ENCODE results near the gene JMJD1C.
"Not testable (repeated sequence)": the region's sequence is repeated elsewhere in the genome, so short reads cannot be mapped to it uniquely, and the experiment has no call there.

The JMJD1C gene

DNA sequence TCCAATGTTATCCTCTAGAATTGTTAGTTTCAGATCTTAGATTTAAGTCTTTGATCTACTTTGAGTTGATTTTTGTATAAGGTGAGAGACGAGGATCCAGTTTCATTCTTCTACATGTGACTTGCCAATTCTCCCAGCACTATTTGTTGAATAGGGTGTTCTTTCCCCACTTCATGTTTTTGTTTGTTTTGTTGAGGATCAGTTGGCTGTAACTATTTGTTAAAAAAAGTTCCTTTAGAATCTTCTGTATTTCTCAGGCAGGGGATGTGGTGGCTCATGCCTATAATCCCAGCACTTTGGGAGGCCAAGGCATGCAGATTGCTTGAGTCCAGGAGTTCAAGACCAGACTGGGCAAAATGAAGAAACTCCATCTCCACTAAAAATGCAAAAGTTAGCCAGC is 151.8 kb downstream of the JMJD1C start:
- FAIRE-seq, result no peak
- no peak for DNase-seq (ENCODE audit: insufficient read length, low spot score)

DNA sequence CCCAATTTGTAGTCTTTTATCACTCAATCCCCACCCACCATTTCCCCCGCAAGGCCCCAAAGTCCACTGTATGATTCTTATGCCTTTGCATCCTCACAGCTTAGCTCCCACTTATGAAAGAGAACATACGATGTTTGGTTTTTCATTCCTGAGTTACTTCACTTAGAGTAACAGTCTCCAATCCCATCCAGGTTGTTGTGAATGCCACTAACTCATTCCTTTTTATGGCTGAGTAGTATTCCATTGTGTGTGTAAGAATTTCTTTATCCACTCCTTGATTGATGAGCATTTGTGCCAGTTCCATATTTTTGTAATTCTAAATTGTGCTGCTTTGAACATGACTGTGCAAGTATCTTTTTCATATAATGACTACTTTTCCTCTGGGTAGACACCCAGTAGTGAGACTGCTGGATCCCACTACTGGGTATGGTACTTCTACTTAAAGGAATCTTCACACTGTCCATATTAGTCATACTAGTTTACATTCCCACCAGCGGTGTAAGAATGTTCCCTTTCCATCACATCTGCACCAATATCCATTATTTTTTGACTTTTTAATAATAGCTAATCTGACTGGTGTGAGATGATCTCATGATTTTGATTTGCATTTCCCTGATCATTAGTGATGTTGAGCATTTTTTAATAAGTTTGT is 152.6 kb downstream of the JMJD1C start:
- no peak for DNase-seq (ENCODE audit: insufficient read length, low spot score)
- no peak for FAIRE-seq

DNA sequence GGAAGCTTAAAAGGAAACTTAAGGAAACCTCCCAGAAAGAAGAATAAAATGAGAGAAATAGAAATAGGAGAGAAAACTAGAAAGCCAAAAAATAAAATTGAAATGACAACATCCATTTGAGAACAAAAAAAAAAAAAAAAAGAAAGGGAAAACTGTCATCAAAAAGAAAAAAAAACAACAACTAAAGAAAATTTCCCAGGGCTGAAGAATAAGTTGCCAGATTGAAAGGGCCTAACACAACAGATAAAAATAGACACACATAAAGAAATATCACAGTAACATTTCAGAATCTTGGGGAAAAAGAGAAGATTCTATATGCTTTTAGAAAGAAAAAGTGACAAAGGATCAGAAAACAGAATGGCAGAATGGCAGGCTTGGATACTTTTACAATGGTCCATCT is 157.1 kb downstream of the JMJD1C start:
- peak; percentile 64 for FAIRE-seq
- DNase-seq (ENCODE audit: insufficient read length, low spot score), result no peak

DNA sequence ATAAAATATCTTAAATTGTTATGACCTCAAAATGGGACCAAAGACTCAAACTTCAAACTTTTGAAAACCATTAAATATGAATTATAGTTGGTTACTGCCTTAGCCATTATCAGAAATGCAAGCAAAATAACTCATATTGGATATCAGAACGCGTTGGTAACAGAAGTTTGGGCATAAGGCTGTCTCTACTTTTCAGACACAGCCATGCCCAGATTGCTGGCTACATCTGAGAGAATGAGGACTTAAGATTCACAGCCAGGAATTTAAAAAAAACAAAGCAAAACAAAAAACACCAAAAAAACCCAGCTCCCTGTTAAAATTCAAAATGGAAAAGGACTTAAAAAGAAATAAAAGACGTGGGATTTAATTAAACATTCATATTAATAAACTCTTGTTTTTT is 161.6 kb downstream of the JMJD1C start:
- FAIRE-seq (no peak), DNase-seq (ENCODE audit: insufficient read length, low spot score) (no peak)

DNA sequence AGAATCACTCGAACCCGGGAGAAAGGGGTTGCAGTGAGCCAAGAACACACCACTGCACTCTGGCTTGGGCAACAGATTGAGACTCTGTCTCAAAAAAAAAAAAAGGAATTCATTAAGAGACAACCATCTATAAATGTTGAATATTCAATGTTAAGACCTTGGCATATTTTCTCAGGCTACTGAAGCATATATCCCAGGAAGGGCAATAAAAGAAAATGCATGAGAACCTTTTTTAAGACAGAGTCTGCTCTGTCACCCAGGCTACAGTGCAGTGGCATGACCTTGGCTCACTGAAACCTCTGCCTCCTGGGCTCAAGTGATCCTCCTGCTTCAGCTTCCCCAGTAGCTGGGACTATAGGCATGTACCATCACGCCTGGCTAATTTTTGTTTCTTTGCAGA is 165.0 kb downstream of the JMJD1C start:
- DNase-seq (ENCODE audit: insufficient read length, low spot score) (no peak), FAIRE-seq (no peak)

DNA sequence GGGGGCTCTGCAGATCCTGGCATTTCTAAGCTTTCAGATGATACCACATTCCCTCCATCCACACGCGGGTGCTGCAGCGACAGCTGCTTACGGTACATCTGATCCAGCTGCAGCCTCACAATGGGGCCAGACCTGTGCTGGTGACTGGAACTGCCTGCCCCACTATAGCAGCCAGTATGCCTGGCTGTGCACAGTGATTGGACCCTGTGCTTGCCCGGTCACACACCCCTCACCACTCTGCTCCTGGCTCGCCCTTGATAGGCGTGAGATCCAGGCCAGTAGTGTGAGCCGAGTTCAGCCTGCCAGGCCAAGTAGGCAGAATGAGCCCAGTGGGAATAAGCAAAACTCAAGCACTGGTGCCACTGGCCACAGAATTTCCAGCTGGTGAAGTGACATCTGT is 167.8 kb downstream of the JMJD1C start:
- FAIRE-seq (no peak), DNase-seq (ENCODE audit: insufficient read length, low spot score) (no peak)

DNA sequence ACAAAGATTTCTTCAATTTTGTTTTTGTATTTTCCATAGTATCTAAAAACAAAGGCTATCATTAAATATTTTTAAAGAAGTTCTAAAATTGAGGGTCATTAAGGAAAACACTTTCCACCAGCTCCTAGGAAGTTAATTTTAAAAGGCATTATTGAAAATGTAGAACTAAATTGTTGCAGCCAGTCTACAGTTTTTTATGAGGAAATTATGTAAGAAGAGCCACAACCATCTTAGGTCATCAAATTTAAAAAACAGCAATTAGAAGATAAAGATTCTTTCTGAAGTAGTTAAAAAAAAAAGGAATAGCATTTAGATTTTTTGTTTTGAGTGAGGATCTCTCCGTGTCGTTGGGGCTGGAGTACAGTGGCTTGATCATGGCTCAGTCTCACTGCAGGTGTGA is 171.0 kb downstream of the JMJD1C start:
- peak; percentile 42 for FAIRE-seq

DNA sequence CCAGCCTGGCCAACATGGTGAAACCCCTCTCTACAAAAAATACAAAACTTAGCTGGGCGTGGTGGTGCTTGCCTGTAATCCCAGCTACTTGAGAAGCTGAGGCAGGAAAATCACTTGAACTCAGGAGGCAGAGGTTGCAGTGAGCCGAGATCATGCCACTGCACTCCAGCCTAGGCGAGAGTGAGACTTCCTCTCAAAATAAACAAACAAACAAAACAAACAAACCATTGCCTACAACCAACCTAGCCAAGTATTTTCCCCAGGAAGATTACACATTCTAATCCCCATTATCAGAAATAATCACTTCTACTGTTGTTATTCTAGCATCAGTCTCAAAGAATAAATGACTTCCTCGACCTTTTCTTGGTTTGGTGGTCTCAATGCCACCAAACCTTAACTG is 172.9 kb downstream of the JMJD1C start:
- FAIRE-seq, result not testable (repeated sequence)

More for the DNA sequence above, 171.0 kb downstream of the JMJD1C start:
- DNase-seq (ENCODE audit: insufficient read length, low spot score), result no peak

DNA sequence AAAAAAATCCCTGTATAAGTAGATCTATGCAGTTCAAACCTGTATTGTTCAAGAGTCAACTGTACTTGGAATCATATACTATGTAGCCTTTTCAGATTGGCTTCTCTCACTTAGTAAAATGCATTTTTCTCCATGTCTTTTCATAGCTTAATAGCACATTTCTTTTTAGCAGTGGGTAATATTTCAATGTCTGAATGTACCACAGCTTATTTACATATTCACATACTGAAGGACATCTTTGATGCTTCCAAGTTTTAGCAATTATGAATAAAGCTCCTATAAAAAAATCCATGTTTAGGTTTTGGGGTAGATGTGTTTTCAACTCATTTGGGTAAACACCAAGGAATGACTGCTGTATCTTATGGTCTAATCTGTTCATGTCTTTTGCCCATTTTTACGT is 177.6 kb downstream of the JMJD1C start:
- FAIRE-seq, result peak; percentile 68
- DNase-seq (ENCODE audit: insufficient read length, low spot score), result no peak

More for the DNA sequence above, 172.9 kb downstream of the JMJD1C start:
- not testable (repeated sequence) for DNase-seq (ENCODE audit: insufficient read length, low spot score)

DNA sequence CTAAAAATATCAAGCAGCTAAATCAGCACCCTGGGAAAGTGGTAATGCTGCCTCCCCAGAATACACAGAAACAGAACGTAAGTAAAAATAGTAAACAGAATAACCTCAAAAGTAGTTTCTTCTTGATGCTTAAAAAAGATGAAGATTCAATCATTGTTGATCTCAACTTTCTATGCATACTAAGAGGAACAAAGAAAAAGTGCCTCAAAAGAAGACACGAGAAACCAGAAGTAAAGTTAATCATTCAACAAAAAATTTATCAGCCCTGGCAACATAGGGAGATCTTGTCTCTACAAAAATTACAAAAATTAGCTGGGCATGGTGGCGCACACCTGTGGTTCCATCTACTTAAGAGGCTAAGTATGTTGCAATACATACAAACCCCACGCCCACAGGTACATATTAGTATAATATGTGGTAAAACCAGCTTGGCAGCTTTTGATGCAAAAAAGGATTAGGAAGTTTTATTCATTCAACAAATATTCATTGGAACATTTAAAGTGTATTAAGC is 179.0 kb downstream of the JMJD1C start:
- FAIRE-seq (no peak), DNase-seq (ENCODE audit: insufficient read length, low spot score) (no peak)

DNA sequence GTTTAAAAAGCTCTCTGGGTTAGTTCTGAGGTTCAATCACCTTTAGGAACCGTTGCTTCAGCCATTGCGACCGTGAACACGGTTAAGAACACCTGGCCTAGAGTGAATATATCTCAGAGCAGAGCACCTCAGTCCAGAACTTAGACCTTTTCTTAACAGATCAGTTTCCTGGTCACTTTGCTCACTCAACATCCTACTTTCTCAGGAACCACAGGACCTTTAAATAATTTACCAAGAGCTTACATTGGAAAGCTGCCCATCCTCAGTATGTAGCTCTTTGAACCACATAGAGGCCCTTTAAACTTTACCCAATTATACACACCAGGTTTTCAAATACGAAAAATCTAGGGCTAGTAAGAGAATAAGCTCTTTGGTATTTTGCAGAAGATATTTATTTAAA is 179.4 kb downstream of the JMJD1C start:
- DNase-seq (ENCODE audit: insufficient read length, low spot score) (no peak), FAIRE-seq (peak; percentile 97)

DNA sequence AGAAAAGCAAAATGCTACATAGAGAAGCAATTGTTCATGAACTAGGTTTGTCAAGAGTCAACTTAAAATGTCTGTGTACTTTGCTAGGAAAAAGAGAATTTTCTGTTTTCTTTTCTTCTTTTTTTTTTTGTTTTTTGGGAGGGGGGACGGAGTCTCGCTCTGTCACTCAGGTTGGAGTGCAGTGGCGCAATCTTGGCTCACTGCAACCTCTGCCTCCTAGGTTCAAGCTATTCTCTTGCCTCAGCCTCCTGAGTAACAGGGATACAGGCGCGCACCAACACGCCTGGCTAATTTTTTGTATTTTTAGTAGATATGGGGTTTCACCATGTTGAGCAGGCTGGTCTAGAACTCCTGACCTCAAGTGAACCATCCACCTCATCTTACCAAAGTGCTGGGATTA is 181.9 kb downstream of the JMJD1C start:
- peak; percentile 60 for FAIRE-seq
- DNase-seq (ENCODE audit: insufficient read length, low spot score), result not testable (repeated sequence)

DNA sequence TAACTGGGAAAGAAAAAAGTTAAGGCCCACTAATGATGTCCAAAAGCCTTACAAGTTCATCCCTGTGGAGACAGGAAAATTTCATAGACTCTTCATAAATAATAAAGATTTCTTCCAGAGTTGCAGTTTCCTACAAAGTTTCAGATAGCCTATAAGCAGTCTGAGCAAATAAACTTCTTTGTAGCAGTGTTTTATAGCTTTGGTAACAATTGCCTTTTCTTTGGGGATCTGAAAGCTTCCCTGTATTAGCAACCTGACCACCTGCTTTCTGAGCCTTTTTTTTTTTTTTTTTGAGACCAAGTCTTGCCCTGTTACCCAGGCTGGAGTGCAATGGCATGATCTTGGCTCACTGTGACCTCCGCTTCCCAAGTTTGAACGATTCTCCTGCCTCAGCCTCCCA is 182.7 kb downstream of the JMJD1C start:
- FAIRE-seq (no peak), DNase-seq (ENCODE audit: insufficient read length, low spot score) (no peak)

DNA sequence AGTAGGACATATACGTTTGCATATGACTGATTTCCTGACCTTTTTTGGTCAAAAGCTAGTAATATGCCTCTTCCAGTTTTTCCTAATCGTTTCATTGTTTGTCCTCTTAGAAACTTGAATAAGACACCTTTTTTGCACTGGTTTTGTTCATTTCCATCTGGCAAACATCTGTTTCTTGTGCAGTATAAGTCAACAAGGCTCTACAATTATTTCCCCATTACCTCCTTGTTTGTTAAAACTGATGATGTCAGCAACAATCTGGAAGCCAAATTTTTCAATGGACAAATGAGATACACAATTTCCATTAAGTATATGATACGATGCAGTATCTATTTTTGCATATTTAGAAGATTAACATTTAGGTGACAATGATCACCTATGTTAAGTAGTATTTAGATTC is 183.8 kb downstream of the JMJD1C start:
- DNase-seq (ENCODE audit: insufficient read length, low spot score) (no peak), FAIRE-seq (no peak)

DNA sequence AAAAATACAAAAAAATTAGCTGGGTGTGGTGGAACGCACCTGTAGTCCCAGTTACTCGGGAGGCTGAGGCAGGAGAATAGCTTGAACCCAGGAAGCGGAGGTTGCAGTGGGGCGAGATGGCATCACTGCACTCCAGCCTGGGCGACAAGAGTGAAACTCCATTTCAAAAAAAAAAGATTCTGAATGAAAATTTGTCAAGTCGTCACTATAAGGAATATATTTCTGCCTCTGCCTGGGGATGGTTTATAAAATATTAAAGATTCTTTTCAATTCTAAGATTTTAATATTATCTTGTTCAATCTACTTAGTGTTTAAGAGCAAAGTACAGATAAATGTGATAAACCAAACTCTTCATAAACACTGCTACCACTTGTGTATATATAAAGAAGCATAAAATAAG is 185.4 kb downstream of the JMJD1C start:
- DNase-seq (ENCODE audit: insufficient read length, low spot score) (no peak), FAIRE-seq (no peak)

DNA sequence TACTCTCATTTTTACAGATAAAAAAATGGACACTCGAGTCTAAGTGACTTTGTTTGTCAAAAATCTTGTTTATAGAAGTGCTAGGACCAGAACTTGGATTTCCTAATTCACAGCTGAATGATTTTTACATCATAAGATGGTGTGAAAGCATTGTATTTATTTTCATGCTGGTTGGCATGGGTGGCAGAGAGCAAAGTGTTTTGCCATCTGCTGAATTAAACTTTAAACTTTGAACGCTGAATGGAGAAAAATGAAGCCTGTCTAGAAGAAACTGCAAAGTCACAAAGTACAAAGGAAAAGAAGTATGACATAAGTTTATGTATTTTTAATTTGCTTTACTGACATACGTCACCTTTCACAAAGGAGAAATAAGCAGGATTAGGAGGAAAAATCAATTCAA is 190.7 kb downstream of the JMJD1C start:
- DNase-seq (ENCODE audit: insufficient read length, low spot score), result no peak
- no peak for FAIRE-seq

DNA sequence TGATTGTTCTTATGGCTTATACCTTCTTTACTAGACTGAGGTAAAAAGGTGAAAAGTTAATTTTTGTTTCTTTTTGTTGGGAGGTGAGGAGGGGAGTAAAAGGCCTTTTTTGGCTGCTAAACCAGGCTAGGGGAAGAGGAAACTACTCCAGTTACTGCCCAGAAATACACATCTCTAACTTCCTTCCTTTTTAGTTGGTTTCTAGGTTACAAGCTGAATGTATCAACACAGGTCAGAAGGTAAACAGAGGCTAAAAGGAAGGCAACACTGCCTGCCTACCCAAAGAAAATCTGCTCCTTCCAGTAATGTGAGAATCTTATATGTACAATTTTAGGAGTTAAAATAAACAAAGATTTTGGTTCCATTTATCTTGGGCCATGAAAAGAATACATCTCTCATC is 192.2 kb downstream of the JMJD1C start:
- DNase-seq (ENCODE audit: insufficient read length, low spot score), result no peak
- FAIRE-seq, result peak; percentile 44

DNA sequence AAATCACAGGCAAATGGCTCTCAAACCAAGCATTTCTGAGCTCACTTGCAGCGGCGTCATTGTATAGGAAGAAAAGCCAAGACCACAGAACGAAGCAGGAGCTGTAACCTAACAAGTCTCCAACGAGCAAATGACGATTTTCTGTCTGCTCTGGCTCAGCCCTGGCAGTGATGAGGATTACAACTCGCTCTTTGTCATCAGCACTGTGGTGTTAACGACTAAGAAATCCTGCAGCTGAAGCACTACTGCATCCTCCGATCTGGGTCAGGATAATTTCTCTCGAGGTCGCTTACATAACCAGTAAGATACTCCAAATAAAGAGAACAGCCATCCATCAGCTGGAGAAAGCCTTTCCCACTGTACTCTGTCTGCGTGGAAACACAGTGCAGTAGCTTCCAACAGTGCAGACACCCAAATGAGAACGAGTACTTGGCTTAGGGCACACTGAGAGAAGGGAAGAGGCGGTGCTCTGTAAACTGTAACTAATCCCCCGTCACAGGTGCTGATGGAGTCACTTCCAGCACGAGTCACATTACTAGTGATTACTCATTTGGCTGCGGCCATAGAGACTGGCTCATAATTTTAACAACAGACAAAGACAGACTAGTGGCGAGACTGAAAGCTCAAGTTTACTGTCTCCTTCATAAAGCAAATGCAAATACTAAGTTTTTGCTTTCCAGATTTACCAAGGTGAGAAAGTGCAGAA is 196.8 kb downstream of the JMJD1C start:
- peak; percentile 97 for FAIRE-seq

DNA sequence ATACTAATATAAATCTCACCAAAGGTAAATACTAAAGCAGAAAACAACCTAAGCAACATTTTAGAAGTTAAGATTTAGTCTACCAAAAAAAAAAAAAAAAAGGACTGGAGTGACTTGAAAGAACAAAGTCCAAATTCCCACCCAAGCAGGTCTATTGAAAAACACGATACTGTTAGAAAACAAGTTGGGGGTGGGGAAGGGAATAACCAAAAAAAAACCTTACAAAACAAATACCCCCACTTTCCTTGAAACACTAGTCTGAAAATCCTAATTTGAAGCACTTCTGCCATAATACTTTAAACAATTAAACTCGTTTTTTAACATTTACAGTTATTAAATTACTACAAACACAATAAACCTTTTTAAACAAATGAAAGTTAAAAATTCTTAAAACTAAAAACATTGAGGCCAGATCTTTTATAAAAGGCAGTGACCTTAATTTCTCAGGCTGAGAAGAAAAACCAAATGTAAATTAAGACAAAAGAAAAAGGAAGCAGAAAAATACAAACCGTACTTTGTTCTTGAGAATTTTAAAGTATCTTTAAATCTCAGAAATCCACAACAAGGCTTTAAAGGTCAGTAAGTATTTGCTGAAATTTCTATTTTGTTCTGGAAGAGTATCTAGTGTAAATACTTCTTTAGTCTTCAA is 197.5 kb downstream of the JMJD1C start:
- FAIRE-seq (peak; percentile 82), DNase-seq (ENCODE audit: insufficient read length, low spot score) (no peak)

More for the DNA sequence above, 196.8 kb downstream of the JMJD1C start:
- peak; percentile 52 for DNase-seq (ENCODE audit: insufficient read length, low spot score)

DNA sequence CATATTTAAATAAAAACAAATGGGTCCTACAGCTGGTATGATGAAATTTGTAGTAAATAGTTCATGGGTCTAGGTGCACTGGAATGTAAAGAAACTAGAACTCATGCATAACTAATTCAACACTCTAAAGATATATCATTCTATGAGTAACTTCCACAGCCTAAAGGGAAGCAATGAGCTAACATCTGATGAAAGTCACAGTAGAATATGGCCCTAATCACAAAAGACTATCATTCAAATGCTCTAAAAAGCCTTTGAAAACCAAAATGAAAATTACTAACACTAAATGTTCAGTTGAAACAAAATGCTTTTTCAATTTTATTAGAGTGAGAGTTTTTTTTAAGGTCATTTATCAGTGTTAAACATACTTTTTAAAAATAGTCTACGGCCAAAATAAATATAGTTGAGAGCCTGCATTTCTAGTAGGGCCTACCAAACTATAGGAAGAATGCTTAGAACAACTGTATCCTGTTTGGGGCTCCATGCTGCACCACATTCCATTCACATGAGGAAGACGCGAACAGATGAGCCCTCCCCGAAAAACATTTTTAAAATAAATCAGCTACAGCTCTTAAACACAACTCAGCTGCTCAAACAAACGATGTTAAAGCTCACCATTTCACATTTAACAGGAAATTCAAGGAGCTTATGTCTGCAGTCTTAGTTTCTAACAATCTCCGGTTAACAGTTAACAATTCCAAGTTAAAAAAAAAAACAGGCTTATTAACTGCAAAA is 198.2 kb downstream of the JMJD1C start:
- FAIRE-seq, result no peak
- DNase-seq (ENCODE audit: insufficient read length, low spot score), result no peak
